NB4 (cell line): ENCODE measurements around the gene RAB3B.

Source experiments
- CTCF ChIP-seq: IDR thresholded peaks from one replicate; pipeline ENCODE4 v1.5.1; 2012; ENCODE audit warnings: low read depth, low read length
- POLR2A ChIP-seq: IDR thresholded peaks from 2 replicates; pipeline ENCODE4 v1.6.1; 2011; ENCODE audit warnings: mild to moderate bottlenecking; ENCODE audit not compliant: insufficient read length; ENCODE audit errors: extremely low read depth
- TF ChIP-seq, protein P1 (sequence below): IDR thresholded peaks from 2 replicates; pipeline ENCODE4 v1.6.1; 2011; ENCODE audit warnings: low read depth, low read length

DNA sequence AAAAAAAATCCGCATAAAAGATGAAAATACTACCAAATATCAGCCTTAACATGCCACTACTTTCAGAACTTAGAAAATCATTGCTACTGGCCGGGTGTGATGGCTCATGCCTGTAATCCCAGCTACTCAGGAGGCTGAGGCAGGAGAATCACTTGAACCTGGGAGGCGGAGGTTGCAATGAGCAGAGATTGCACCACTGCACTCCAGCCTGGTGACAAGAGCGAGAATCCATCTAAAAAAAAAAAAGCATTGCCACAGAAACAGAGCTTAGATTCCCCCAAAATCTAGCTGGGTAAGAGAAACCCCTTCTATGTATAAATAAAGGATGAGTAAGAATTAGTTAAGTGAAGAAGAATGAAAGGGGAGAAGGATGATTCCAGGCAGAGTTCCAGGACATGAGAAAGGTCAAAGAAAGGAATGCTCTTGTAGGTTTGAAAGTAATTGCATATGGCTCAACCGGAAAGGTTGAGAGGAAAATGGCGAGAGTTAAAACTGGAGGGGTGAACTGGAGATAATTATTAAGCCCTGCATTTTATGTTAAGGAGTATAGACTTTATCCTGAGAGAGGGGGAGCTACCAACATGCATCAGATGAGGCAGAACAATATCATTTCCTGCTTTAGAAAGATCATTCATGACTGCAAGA lies 92.3 kb downstream of the RAB3B start:
- TF ChIP-seq CTCF (no peak), POLR2A (no peak)
- TF ChIP-seq, protein P1, sequence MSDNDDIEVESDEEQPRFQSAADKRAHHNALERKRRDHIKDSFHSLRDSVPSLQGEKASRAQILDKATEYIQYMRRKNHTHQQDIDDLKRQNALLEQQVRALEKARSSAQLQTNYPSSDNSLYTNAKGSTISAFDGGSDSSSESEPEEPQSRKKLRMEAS: no peak
